Neural cell (in vitro differentiated cells): ENCODE measurements around the gene HEPACAM. TPM values are rescaled to one million over a fixed set of nuclear protein-coding genes. Genes with fewer than 3 reads are reported as not detected.

Experiments used
- H2AFZ ChIP-seq: fragments of 200-600, 300-800 bp; sonication (generic), shearing (Covaris generic); 2 replicates; pipeline ENCODE4 v1.6.0; 2014; ENCODE audit warnings: low read depth, mild to moderate bottlenecking, antibody characterized with exemption, low read length, moderate library complexity
- H3F3A ChIP-seq: fragments of 200-600 bp; shearing (Covaris generic); 2 replicates; pipeline ENCODE4 v1.6.1; 2016; ENCODE audit warnings: mild to moderate bottlenecking, moderate library complexity, mixed read lengths, antibody characterized with exemption, low read length; ENCODE audit not compliant: insufficient read depth, poor library complexity, severe bottlenecking
- H3K27ac ChIP-seq: fragments of 200-600, 300-800 bp; sonication (generic), shearing (Covaris generic); 2 replicates; pipeline ENCODE4 v1.5.1; 2014; ENCODE audit warnings: mild to moderate bottlenecking, low read length, moderate library complexity
- H3K27me3 ChIP-seq: fragments of 300-800, 200-600 bp; sonication (generic), shearing (Covaris generic); 2 replicates; pipeline ENCODE4 v1.6.0; 2014; ENCODE audit warnings: mild to moderate bottlenecking, low read depth, low read length, moderate library complexity; ENCODE audit not compliant: insufficient read depth
- H3K36me3 ChIP-seq: fragments of 300-800, 200-600 bp; sonication (generic), shearing (Covaris generic); 2 replicates; pipeline ENCODE4 v1.5.1; 2014; ENCODE audit warnings: mild to moderate bottlenecking, antibody characterized with exemption, low read length, moderate library complexity; ENCODE audit not compliant: insufficient read depth
- H3K4me2 ChIP-seq: fragments of 300-800, 200-600 bp; sonication (generic), shearing (Covaris generic); 2 replicates; pipeline ENCODE4 v1.6.0; 2014; ENCODE audit warnings: mild to moderate bottlenecking, low read length
- H3K4me3 ChIP-seq: fragments of 300-800, 200-600 bp; sonication (generic), shearing (Covaris generic); 2 replicates; pipeline ENCODE4 v1.5.1; 2014; ENCODE audit warnings: mild to moderate bottlenecking, low read length, moderate library complexity
- H3K79me2 ChIP-seq: fragments of 200-600 bp; shearing (Covaris generic); replicated peaks from 2 replicates; pipeline ENCODE4 v1.6.0; 2014; ENCODE audit warnings: mild to moderate bottlenecking, low read length, moderate library complexity; ENCODE audit not compliant: insufficient read depth
- H3K9ac ChIP-seq: fragments of 300-800, 200-600 bp; sonication (generic), shearing (Covaris generic); 2 replicates; pipeline ENCODE4 v1.6.1; 2016; ENCODE audit warnings: mild to moderate bottlenecking, low read length, mixed read lengths
- H3K9me2 ChIP-seq: fragments of 200-600 bp; shearing (Covaris generic); 2 replicates; pipeline ENCODE4 v1.6.1; 2016; ENCODE audit warnings: mild to moderate bottlenecking, low read length, mixed read lengths; ENCODE audit not compliant: insufficient read depth
- H3K9me3 ChIP-seq: fragments of 200-600, 300-800 bp; sonication (generic), shearing (Covaris generic); 2 replicates; pipeline ENCODE4 v1.6.1; 2016; ENCODE audit warnings: mild to moderate bottlenecking, mixed run types, low read length, moderate library complexity, mixed read lengths
- H4K20me1 ChIP-seq: fragments of 200-600 bp; shearing (Covaris generic); 2 replicates; pipeline ENCODE4 v1.6.1; 2016; ENCODE audit warnings: mild to moderate bottlenecking, mixed run types; ENCODE audit not compliant: insufficient read depth
- EP300 ChIP-seq: fragments of 450-650 bp; conservative IDR thresholded peaks from 2 replicates; pipeline ENCODE4 v1.6.1; 2014; ENCODE audit warnings: antibody characterized with exemption, mild to moderate bottlenecking, moderate library complexity; ENCODE audit not compliant: poor library complexity, severe bottlenecking
- EZH2 ChIP-seq: fragments of 200-600, 300-800 bp; shearing (Covaris generic), sonication (generic); IDR thresholded peaks from 2 replicates; pipeline ENCODE4 v1.6.1; 2014; ENCODE audit warnings: antibody characterized with exemption, low read length, borderline replicate concordance, mild to moderate bottlenecking; ENCODE audit not compliant: insufficient read depth, poor library complexity, severe bottlenecking
- MXI1 ChIP-seq: fragments of 450-650 bp; conservative IDR thresholded peaks from 2 replicates; pipeline ENCODE4 v1.6.1; 2014; ENCODE audit warnings: antibody characterized with exemption, mild to moderate bottlenecking; ENCODE audit not compliant: poor library complexity, severe bottlenecking
- POLR2AphosphoS5 ChIP-seq: IDR thresholded peaks from 2 replicates; pipeline ENCODE4 v1.6.1; 2012
- RAD21 ChIP-seq: fragments of 450-650 bp; conservative IDR thresholded peaks from 2 replicates; pipeline ENCODE4 v1.6.1; 2014; ENCODE audit warnings: antibody characterized with exemption, mild to moderate bottlenecking, moderate library complexity
- SMC3 ChIP-seq: fragments of 450-650 bp; conservative IDR thresholded peaks from 2 replicates; pipeline ENCODE4 v1.6.1; 2014; ENCODE audit warnings: antibody characterized with exemption, mild to moderate bottlenecking, moderate library complexity; ENCODE audit not compliant: poor library complexity
- TAF1 ChIP-seq: IDR thresholded peaks from 2 replicates; pipeline ENCODE4 v1.6.1; 2012; ENCODE audit warnings: low read depth
- polyA plus RNA-seq: library from polyadenylated mRNA; depleted of rRNA; stranded (reverse); fragments of >200 nt; gene quantifications from 2 replicates; pipeline ENCODE4 v1.2.3, GENCODE V29; 2014
- TF ChIP-seq, protein P1 (sequence below): fragments of 450-650 bp; IDR thresholded peaks from 2 replicates; pipeline ENCODE4 v1.5.1; 2014; ENCODE audit warnings: antibody characterized with exemption, mild to moderate bottlenecking, moderate library complexity; ENCODE audit not compliant: poor library complexity, severe bottlenecking
- TF ChIP-seq, protein P2 (sequence below): IDR thresholded peaks from 2 replicates; pipeline ENCODE4 v1.6.1; 2012; ENCODE audit warnings: borderline replicate concordance

Gene HEPACAM
- polyA plus RNA-seq, 1 donor from 2014 or later, result not detected

DNA sequence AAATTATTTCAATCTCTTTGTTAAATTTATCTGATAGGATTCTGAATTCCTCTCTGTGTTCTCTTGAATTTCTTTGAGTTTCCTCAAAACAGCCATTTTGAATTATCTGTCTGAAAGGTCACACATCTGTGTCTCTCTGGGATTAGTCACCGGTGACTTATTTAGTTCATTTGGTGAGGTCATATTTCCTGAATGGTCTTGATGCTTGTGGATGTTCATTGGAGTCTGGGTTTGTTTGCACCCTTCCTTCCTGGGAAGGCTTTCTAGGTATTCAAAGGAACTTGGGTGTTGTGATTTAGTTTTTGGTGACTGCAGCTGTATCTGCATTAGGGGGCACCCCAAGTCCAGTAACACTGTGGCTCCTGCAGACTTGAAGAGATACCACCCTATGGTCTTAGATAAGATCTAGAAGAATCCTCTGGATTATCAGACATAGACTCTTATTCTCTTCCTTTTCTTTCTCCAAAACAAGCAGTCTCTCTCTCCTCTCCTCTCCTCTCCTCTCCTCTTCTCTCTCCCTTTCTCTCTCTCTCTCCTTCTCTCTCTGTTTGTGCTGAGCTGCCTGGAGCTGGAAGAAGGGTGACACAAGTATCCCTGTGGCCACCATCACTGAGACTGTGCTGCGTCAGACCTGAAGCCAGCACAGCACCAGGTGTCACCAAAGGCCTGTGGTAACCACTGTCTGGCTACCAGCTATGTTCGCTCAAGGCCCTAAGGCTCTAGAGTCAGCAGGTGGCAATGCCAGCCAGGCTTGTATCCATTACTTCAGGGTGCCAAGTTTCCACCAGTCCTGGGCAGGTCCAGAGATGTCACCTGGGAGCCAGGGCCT lies 20.1 kb downstream of the HEPACAM start:
- H3K36me3 ChIP-seq, result no peaks in the 10 kb centered on the region
- no peaks in the 10 kb centered on the region for H3K9me2 ChIP-seq
- no peak overlapping the region for H3K27ac ChIP-seq
- H3K9ac ChIP-seq, result no peak overlapping the region
- H3K27me3 ChIP-seq, result peaks cover 8% of the 10 kb centered on the region
- no peaks in the 10 kb centered on the region for H3K79me2 ChIP-seq
- TF ChIP-seq SMC3, result no peak
- TF ChIP-seq, protein P1, sequence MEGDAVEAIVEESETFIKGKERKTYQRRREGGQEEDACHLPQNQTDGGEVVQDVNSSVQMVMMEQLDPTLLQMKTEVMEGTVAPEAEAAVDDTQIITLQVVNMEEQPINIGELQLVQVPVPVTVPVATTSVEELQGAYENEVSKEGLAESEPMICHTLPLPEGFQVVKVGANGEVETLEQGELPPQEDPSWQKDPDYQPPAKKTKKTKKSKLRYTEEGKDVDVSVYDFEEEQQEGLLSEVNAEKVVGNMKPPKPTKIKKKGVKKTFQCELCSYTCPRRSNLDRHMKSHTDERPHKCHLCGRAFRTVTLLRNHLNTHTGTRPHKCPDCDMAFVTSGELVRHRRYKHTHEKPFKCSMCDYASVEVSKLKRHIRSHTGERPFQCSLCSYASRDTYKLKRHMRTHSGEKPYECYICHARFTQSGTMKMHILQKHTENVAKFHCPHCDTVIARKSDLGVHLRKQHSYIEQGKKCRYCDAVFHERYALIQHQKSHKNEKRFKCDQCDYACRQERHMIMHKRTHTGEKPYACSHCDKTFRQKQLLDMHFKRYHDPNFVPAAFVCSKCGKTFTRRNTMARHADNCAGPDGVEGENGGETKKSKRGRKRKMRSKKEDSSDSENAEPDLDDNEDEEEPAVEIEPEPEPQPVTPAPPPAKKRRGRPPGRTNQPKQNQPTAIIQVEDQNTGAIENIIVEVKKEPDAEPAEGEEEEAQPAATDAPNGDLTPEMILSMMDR, result no peak
- TF ChIP-seq TAF1, result no peak
- TF ChIP-seq, protein P2, sequence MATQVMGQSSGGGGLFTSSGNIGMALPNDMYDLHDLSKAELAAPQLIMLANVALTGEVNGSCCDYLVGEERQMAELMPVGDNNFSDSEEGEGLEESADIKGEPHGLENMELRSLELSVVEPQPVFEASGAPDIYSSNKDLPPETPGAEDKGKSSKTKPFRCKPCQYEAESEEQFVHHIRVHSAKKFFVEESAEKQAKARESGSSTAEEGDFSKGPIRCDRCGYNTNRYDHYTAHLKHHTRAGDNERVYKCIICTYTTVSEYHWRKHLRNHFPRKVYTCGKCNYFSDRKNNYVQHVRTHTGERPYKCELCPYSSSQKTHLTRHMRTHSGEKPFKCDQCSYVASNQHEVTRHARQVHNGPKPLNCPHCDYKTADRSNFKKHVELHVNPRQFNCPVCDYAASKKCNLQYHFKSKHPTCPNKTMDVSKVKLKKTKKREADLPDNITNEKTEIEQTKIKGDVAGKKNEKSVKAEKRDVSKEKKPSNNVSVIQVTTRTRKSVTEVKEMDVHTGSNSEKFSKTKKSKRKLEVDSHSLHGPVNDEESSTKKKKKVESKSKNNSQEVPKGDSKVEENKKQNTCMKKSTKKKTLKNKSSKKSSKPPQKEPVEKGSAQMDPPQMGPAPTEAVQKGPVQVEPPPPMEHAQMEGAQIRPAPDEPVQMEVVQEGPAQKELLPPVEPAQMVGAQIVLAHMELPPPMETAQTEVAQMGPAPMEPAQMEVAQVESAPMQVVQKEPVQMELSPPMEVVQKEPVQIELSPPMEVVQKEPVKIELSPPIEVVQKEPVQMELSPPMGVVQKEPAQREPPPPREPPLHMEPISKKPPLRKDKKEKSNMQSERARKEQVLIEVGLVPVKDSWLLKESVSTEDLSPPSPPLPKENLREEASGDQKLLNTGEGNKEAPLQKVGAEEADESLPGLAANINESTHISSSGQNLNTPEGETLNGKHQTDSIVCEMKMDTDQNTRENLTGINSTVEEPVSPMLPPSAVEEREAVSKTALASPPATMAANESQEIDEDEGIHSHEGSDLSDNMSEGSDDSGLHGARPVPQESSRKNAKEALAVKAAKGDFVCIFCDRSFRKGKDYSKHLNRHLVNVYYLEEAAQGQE, result no peak
- TF ChIP-seq EZH2, result no peak
- no peak for TF ChIP-seq RAD21
- no peak for TF ChIP-seq POLR2AphosphoS5
- no peak for TF ChIP-seq EP300
- TF ChIP-seq MXI1, result no peak
- H4K20me1 ChIP-seq, result no peaks in the 10 kb centered on the region
- no peak overlapping the region for H3K4me2 ChIP-seq
- H3K9me3 ChIP-seq, result no peaks in the 10 kb centered on the region
- no peak overlapping the region for H2AFZ ChIP-seq
- H3K4me3 ChIP-seq, result no peak overlapping the region
- H3F3A ChIP-seq, result no peaks in the 10 kb centered on the region

DNA sequence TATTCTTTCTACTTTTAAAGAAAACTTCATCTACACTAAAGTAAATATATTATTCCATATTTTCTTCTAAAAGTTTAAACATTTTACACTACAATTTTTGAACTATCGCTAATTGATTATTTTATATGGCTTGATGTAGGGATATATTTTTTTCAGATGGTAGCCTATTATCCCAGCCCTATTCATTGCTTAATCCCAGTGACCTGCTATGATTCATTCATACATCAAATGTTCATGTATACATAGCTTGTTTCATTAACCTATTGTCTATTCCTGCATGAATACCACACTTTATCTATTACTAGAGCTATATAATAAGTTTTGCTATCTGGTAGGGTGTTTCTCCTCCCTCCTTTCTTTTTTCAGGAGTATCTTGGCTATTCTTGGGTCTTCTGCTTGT lies 33.2 kb downstream of the HEPACAM start:
- H3K79me2 ChIP-seq, result no peaks in the 10 kb centered on the region
- no peak overlapping the region for H2AFZ ChIP-seq
- H3K36me3 ChIP-seq, result no peaks in the 10 kb centered on the region
- no peak overlapping the region for H3K4me2 ChIP-seq
- H3K27me3 ChIP-seq, result no peaks in the 10 kb centered on the region
- no peaks in the 10 kb centered on the region for H4K20me1 ChIP-seq
- no peaks in the 10 kb centered on the region for H3K9me2 ChIP-seq
- no peaks in the 10 kb centered on the region for H3K9me3 ChIP-seq
- H3K27ac ChIP-seq, result no peak overlapping the region
- no peak overlapping the region for H3K9ac ChIP-seq
- H3K4me3 ChIP-seq, result no peak overlapping the region
- TF ChIP-seq RAD21 (no peak), EZH2 (no peak), SMC3 (no peak), MXI1 (no peak), EP300 (no peak), TAF1 (no peak), POLR2AphosphoS5 (no peak)
- TF ChIP-seq, protein P1, result no peak
- TF ChIP-seq, protein P2, result no peak
- no peaks in the 10 kb centered on the region for H3F3A ChIP-seq
